HCT116 (cell line): ENCODE data around the gene ORM1. TPM values are rescaled to one million over a fixed set of nuclear protein-coding genes. Genes with fewer than 3 reads are reported as not detected.

Experiments used
- ATAC-seq: fragments of 200-7000 bp; cut with Tn5 transposase; 2 replicates; pipeline ENCODE4 v1.9.1; 2020; ENCODE audit warnings: mild to moderate bottlenecking, moderate library complexity
- BruUV-seq: library from RNA; stranded (reverse); fragments of 400-500 nt; replicated peaks from 2 replicates; lab custom pipeline; 2021; lab: Mats Ljungman, UMichigan
- CTCF ChIA-PET: fragments of 300-600 bp; sonication (Branson Sonifier 250); formaldehyde crosslinking; loops from one replicate; lab custom pipeline; 2021; ENCODE audit warnings: antibody characterized with exemption; lab: Charles Lee
- POLR2A ChIA-PET: fragments of 300-600, 350-600 bp; sonication (Branson Sonifier 250); formaldehyde crosslinking; loops from one replicate; lab custom pipeline; 2021; ENCODE audit warnings: antibody characterized with exemption; lab: Charles Lee
- RAD21 ChIA-PET, 2 experiments: fragments of 300-600 bp; sonication (Branson Sonifier 250); formaldehyde crosslinking; loops; one replicate each; lab custom pipeline; 2023; ENCODE audit warnings: low total read pairs in 2 of 2; ENCODE audit not compliant: uncharacterized antibody in 2 of 2, unreplicated experiment in 2 of 2, low non-redundant PET in 1 of 2; lab: Charles Lee
- DNase-seq: peaks from one replicate; pipeline ENCODE4 v3.0.0-alpha.2; 2010; ENCODE audit warnings: low read depth, low spot score
- H2AFZ ChIP-seq: fragments of 200-600 bp; shearing (Covaris generic), sonication (generic); 2 replicates; pipeline ENCODE4 v1.6.1; 2017; ENCODE audit warnings: low read depth, mixed run types, mixed read lengths, antibody characterized with exemption, low read length; ENCODE audit not compliant: poor library complexity, severe bottlenecking
- H3K27ac ChIP-seq: 2 replicates; pipeline ENCODE4 v1.5.1; 2012; ENCODE audit warnings: low read depth, low read length
- H3K27me3 ChIP-seq: fragments of 200-600 bp; sonication (generic); 2 replicates; pipeline ENCODE4 v1.6.1; 2016; ENCODE audit warnings: mixed run types, low read length, mixed read lengths; ENCODE audit not compliant: insufficient read depth
- H3K36me3 ChIP-seq, 2 experiments: fragments of 200-500 bp in 1 of 2; fragments of 200-600 bp in 1 of 2; sonication (Bioruptor generic) in 1 of 2; sonication (generic) in 1 of 2; 2 replicates each; pipeline versions ENCODE4 v1.5.1 to v1.6.1; 2014 to 2016; ENCODE audit warnings: low read length in 2 of 2, inconsistent platforms in 1 of 2, mixed read lengths in 1 of 2, mixed run types in 1 of 2; ENCODE audit not compliant: insufficient read depth in 2 of 2, control insufficient read depth in 1 of 2
- H3K4me1 ChIP-seq, 2 experiments: fragments of 200-600 bp in 1 of 2; sonication (generic) in 1 of 2; 2 replicates each; pipeline versions ENCODE4 v1.5.1 to v1.6.1; 2012 to 2017; ENCODE audit warnings: low read length in 2 of 2, inconsistent platforms in 1 of 2, mild to moderate bottlenecking in 1 of 2, mixed read lengths in 1 of 2, mixed run types in 1 of 2, moderate library complexity in 1 of 2; ENCODE audit not compliant: insufficient read depth in 2 of 2, control insufficient read depth in 1 of 2
- H3K4me2 ChIP-seq: fragments of 200-600 bp; sonication (generic); 2 replicates; pipeline ENCODE4 v1.6.1; 2017; ENCODE audit warnings: mixed run types, low read length, mixed read lengths
- H3K4me3 ChIP-seq, 2 experiments: fragments of 200-600 bp in 1 of 2; sonication (generic) in 1 of 2; replicated peaks in 1 of 2; 2 replicates each; pipeline ENCODE4 v1.5.1; 2011 to 2016; ENCODE audit warnings: low read length in 2 of 2, control low read depth in 1 of 2, low read depth in 1 of 2, mild to moderate bottlenecking in 1 of 2, mixed read lengths in 1 of 2, mixed run types in 1 of 2
- H3K79me2 ChIP-seq: fragments of 200-600 bp; sonication (generic); 2 replicates; pipeline ENCODE4 v1.6.1; 2017; ENCODE audit warnings: mild to moderate bottlenecking, mixed run types, low read length, moderate library complexity, mixed read lengths; ENCODE audit not compliant: insufficient read depth
- H3K9ac ChIP-seq: fragments of 200-600 bp; sonication (generic); 2 replicates; pipeline ENCODE4 v1.6.1; 2016; ENCODE audit warnings: low read length, mixed read lengths
- H3K9me2 ChIP-seq: fragments of 200-600 bp; sonication (generic), shearing (Covaris generic); 2 replicates; pipeline ENCODE4 v1.6.1; 2017; ENCODE audit warnings: mixed run types, mild to moderate bottlenecking, moderate library complexity; ENCODE audit not compliant: insufficient read depth
- H3K9me3 ChIP-seq, 2 experiments: fragments of 200-500 bp in 1 of 2; fragments of 200-600 bp in 1 of 2; sonication (Bioruptor generic) in 1 of 2; sonication (generic) in 1 of 2; 2 replicates each; pipeline ENCODE4 v1.6.1; 2014 to 2017; ENCODE audit warnings: low read length in 2 of 2, mixed read lengths in 2 of 2, inconsistent platforms in 1 of 2, low read depth in 1 of 2, mild to moderate bottlenecking in 1 of 2, mixed run types in 1 of 2, moderate library complexity in 1 of 2; ENCODE audit not compliant: control insufficient read depth in 1 of 2, insufficient read depth in 1 of 2
- H4K20me1 ChIP-seq: fragments of 200-600 bp; sonication (generic), shearing (Covaris generic); 2 replicates; pipeline ENCODE4 v1.6.1; 2017; ENCODE audit warnings: mixed run types, mild to moderate bottlenecking, moderate library complexity; ENCODE audit not compliant: insufficient read depth
- CBX3 ChIP-seq: IDR thresholded peaks from 2 replicates; pipeline ENCODE4 v1.6.1; 2012; ENCODE audit warnings: low read depth
- CEBPB ChIP-seq: IDR thresholded peaks from 2 replicates; pipeline ENCODE4 v1.6.1; 2012; ENCODE audit warnings: low read depth
- ELF1 ChIP-seq: IDR thresholded peaks from 2 replicates; pipeline ENCODE4 v1.6.1; 2012; ENCODE audit warnings: low read depth, borderline replicate concordance
- EZH2phosphoT487 ChIP-seq: fragments of 200-600 bp; IDR thresholded peaks from 2 replicates; pipeline ENCODE4 v1.6.1; 2018; ENCODE audit warnings: antibody characterized with exemption, borderline replicate concordance
- FOSL1 ChIP-seq: IDR thresholded peaks from 2 replicates; pipeline ENCODE4 v1.6.1; 2012; ENCODE audit warnings: low read depth
- POLR2AphosphoS5 ChIP-seq: IDR thresholded peaks from 2 replicates; pipeline ENCODE4 v1.6.1; 2011; ENCODE audit warnings: mild to moderate bottlenecking, low read depth, low read length, moderate library complexity
- RAD21 ChIP-seq: IDR thresholded peaks from 2 replicates; pipeline ENCODE4 v1.6.1; 2012; ENCODE audit warnings: low read depth, mild to moderate bottlenecking
- SIN3A ChIP-seq: IDR thresholded peaks from 2 replicates; pipeline ENCODE4 v1.6.1; 2012; ENCODE audit warnings: low read depth
- YY1 ChIP-seq: IDR thresholded peaks from 2 replicates; pipeline ENCODE4 v1.6.1; 2011; ENCODE audit warnings: low read length, low read depth, moderate library complexity, mild to moderate bottlenecking; ENCODE audit not compliant: insufficient replicate concordance; ENCODE audit errors: extremely low read depth
- ZBTB33 ChIP-seq: IDR thresholded peaks from 2 replicates; pipeline ENCODE4 v1.6.1; 2011; ENCODE audit warnings: mild to moderate bottlenecking, low read length, moderate library complexity; ENCODE audit not compliant: insufficient replicate concordance; ENCODE audit errors: extremely low read depth
- intact Hi-C: fragments of 100-400 bp; cut with micrococcal nuclease; formaldehyde crosslinking; loops from 2 replicates; pipeline ENCODE4 v1.10.0; 2022
- total RNA-seq: library from RNA; stranded (reverse); gene quantifications from one replicate; pipeline ENCODE4 v1.2.1, GENCODE V29; 2021; ENCODE audit not compliant: unreplicated experiment
- TF ChIP-seq, protein P1 (sequence below): IDR thresholded peaks from 2 replicates; pipeline ENCODE4 v1.6.1; 2012; ENCODE audit warnings: low read depth
- TF ChIP-seq, protein P2 (sequence below), 3 experiments: fragments of 200-600 bp in 1 of 3; sonication (generic) in 1 of 3; IDR thresholded peaks in 2 of 3; conservative IDR thresholded peaks in 1 of 3; 2 replicates each; pipeline ENCODE4 v1.5.1; 2012 to 2017; ENCODE audit warnings: low read depth in 2 of 3, low read length in 2 of 3, antibody characterized with exemption in 1 of 3, borderline replicate concordance in 1 of 3, control low read depth in 1 of 3, mild to moderate bottlenecking in 1 of 3, mixed read lengths in 1 of 3, mixed run types in 1 of 3, moderate library complexity in 1 of 3; ENCODE audit not compliant: insufficient read depth in 1 of 3

Gene ORM1
- total RNA-seq, 1 experiment from 2014 or later, result 5.6 TPM

DNA sequence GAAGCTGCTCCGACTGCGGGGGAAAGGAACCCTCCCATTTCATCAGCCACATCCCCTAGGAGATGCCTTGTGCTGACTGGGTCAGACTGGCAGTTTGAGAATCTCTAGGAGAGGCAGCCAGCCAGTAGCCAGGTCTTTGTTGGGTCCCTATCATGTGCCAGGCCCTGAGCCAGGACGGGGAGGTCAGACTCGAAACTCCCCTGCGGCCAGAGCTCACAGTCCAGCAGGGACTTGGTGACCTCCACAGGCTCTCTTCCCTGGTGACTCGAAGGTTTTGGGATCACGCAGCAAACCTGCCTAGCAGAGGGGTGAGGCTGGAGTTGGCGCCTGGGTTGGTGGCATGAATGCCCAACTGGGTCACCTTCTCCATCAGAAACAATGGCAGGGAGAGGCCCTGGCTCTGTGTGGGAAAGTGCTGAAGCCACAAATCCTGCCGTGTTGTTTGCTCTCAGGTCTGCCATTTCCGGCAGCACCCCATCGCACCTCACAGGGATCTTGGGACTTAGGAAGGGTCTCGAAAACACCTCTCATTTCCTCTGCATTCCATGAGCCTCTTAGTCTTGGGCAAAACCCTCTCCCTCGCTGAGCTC, 14.4 kb upstream of the ORM1 start:
- Histone ChIP-seq H3K27me3 (no peaks in the 10 kb centered on the region), H2AFZ (no peak overlapping the region), H3K4me3 (no peak overlapping the region), H3K9me2 (no peaks in the 10 kb centered on the region), H3K9ac (no peak overlapping the region), H3K4me2 (no peak overlapping the region), H3K36me3 (no peaks in the 10 kb centered on the region), H4K20me1 (no peaks in the 10 kb centered on the region), H3K4me1 (peaks cover 0 to 3% of the 10 kb centered on the region in 2 experiments; a peak in 1 of 4 replicates), H3K9me3 (no peaks in the 10 kb centered on the region), H3K27ac (no peak overlapping the region), H3K79me2 (no peaks in the 10 kb centered on the region)
- no TSS peak for BruUV-seq
- intact Hi-C loops, result no loop called here
- TF ChIP-seq EZH2phosphoT487 (no peak), YY1 (no peak)
- CTCF ChIA-PET, result no interaction called here
- ATAC-seq, result no peak
- RAD21 ChIA-PET, result no interaction called here
- no peak for DNase-seq
- POLR2A ChIA-PET, result no interaction called here

DNA sequence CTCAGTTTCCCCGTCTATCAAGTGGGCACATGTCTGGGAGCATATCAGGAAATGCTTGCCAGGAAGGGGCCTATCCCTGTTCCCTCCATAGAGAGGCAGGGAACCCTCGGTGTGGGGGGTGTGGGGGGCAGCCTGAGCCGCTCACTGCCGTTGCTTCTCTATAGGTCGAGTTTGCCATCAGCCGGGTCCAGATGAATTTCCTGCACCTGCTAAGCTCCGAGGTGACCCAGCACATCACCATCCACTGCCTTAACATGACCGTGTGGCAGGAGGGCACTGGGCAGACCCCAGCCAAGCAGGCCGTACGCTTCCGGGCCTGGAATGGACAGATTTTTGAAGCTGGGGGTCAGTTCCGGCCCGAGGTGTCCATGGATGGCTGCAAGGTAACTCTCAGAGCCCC, 13.8 kb upstream of the ORM1 start:
- no TSS peak for BruUV-seq

More for the DNA sequence above, 13.8 kb upstream of the ORM1 start:
- ChIA-PET CTCF (no interaction called here), POLR2A (no interaction called here), RAD21 (no interaction called here)
- H3K9me2 ChIP-seq, result no peaks in the 10 kb centered on the region
- H4K20me1 ChIP-seq, result no peaks in the 10 kb centered on the region
- no peaks in the 10 kb centered on the region for H3K27me3 ChIP-seq
- no peak overlapping the region for H3K27ac ChIP-seq
- no peak overlapping the region for H3K4me2 ChIP-seq
- DNase-seq, result no peak
- no peak for TF ChIP-seq SIN3A
- TF ChIP-seq FOSL1, result no peak
- TF ChIP-seq RAD21, result no peak
- no peak for TF ChIP-seq CEBPB
- TF ChIP-seq ELF1, result no peak
- no peak for TF ChIP-seq YY1
- no peak for TF ChIP-seq POLR2AphosphoS5
- TF ChIP-seq, protein P1, sequence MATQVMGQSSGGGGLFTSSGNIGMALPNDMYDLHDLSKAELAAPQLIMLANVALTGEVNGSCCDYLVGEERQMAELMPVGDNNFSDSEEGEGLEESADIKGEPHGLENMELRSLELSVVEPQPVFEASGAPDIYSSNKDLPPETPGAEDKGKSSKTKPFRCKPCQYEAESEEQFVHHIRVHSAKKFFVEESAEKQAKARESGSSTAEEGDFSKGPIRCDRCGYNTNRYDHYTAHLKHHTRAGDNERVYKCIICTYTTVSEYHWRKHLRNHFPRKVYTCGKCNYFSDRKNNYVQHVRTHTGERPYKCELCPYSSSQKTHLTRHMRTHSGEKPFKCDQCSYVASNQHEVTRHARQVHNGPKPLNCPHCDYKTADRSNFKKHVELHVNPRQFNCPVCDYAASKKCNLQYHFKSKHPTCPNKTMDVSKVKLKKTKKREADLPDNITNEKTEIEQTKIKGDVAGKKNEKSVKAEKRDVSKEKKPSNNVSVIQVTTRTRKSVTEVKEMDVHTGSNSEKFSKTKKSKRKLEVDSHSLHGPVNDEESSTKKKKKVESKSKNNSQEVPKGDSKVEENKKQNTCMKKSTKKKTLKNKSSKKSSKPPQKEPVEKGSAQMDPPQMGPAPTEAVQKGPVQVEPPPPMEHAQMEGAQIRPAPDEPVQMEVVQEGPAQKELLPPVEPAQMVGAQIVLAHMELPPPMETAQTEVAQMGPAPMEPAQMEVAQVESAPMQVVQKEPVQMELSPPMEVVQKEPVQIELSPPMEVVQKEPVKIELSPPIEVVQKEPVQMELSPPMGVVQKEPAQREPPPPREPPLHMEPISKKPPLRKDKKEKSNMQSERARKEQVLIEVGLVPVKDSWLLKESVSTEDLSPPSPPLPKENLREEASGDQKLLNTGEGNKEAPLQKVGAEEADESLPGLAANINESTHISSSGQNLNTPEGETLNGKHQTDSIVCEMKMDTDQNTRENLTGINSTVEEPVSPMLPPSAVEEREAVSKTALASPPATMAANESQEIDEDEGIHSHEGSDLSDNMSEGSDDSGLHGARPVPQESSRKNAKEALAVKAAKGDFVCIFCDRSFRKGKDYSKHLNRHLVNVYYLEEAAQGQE, result no peak
- no peak for TF ChIP-seq ZBTB33
- TF ChIP-seq, protein P2, sequence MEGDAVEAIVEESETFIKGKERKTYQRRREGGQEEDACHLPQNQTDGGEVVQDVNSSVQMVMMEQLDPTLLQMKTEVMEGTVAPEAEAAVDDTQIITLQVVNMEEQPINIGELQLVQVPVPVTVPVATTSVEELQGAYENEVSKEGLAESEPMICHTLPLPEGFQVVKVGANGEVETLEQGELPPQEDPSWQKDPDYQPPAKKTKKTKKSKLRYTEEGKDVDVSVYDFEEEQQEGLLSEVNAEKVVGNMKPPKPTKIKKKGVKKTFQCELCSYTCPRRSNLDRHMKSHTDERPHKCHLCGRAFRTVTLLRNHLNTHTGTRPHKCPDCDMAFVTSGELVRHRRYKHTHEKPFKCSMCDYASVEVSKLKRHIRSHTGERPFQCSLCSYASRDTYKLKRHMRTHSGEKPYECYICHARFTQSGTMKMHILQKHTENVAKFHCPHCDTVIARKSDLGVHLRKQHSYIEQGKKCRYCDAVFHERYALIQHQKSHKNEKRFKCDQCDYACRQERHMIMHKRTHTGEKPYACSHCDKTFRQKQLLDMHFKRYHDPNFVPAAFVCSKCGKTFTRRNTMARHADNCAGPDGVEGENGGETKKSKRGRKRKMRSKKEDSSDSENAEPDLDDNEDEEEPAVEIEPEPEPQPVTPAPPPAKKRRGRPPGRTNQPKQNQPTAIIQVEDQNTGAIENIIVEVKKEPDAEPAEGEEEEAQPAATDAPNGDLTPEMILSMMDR (IDR thresholded peaks at IDR 0.05 in 2 of 3, conservative IDR thresholded peaks at IDR 0.05 in 1 of 3; ENCODE audit: borderline replicate concordance in 1 of 3, insufficient read depth in 1 of 3, low read depth in 2 of 3, low read length in 2 of 3), result no peak
- no peak for TF ChIP-seq CBX3
- TF ChIP-seq, all 23 proteins: peak for 0
- Histone ChIP-seq H3K36me3 (no peaks in the 10 kb centered on the region), H3K79me2 (no peaks in the 10 kb centered on the region), H3K4me3 (no peak overlapping the region), H2AFZ (no peak overlapping the region), H3K4me1 (peaks cover 0 to 3% of the 10 kb centered on the region in 2 experiments; a peak in 1 of 4 replicates), H3K9ac (no peak overlapping the region), H3K9me3 (no peaks in the 10 kb centered on the region)
- intact Hi-C loops, result no loop called here
- no peak for ATAC-seq
